Neuron (in vitro differentiated cells): ENCODE measurements around the gene RNASE4.
"Not testable (repeated sequence)": the region's sequence is repeated elsewhere in the genome, so short reads cannot be mapped to it uniquely, and the experiment has no call there.

Source experiments
- H2AFZ ChIP-seq: one replicate; pipeline ENCODE4 v1.6.1; 2013; ENCODE audit warnings: low read depth, mild to moderate bottlenecking, inconsistent platforms, low read length, moderate library complexity
- H3K27me3 ChIP-seq: one replicate; pipeline ENCODE4 v1.6.1; 2013; ENCODE audit warnings: low read length; ENCODE audit not compliant: insufficient read depth
- H3K36me3 ChIP-seq: one replicate; pipeline ENCODE4 v1.6.1; 2013; ENCODE audit warnings: low read length; ENCODE audit not compliant: insufficient read depth
- H3K4me1 ChIP-seq: one replicate; pipeline ENCODE4 v1.6.1; 2013; ENCODE audit warnings: low read length; ENCODE audit not compliant: insufficient read depth
- H3K4me3 ChIP-seq: 2 replicates; pipeline ENCODE4 v1.5.1; 2013; ENCODE audit warnings: mild to moderate bottlenecking, low read length, moderate library complexity
- H3K9me3 ChIP-seq: one replicate; pipeline ENCODE4 v1.6.1; 2013; ENCODE audit warnings: low read length

Gene RNASE4

DNA sequence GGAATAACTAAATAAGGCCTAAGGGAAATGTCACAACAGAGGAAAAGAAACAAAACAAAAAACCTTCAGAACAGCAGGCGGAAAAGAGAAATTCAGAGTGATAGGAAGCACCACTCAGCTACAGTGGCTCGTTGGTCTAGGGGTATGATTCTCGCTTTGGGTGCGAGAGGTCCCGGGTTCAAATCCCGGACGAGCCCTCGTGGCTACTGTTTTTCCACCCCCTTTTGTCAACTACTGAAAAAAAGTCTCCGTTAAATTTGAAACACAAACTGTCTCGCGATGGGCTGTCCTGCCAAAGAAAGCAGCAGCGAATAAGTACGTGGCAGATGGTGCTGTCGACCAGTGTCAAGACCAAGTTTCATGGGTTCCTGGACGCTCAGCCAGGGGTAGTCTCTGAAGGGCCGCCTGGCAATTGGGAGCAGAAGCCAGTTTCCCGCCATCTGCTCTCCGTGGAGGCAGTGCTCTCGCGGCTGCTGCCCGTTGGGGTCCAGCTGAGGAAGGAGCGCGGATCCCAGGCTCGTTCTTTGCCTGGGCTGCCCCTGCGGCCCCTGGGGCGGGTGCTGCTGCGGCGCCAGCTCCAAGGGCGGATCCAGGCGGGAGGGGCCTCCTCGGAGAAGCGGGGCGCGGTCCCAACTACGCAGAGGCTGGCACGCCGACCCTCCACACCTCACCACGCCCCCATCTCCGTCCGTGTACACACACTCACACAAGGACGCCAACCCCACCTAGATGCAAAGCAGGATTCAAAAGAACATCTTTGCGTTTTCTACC lies at the start of gene RNASE4:
Gene RNASE4, plus strand, starts transcription at position 670 of the 771 bp plus-strand sequence. CDS start 14,812 bp downstream, outside the sequence.
- H3K9me3 ChIP-seq, result no peaks in the 10 kb centered on the region
- H2AFZ ChIP-seq, result peak within 1 kb of the TSS; percentile 86
- H3K36me3 ChIP-seq, result no peaks in the 10 kb centered on the region
- no peaks in the 10 kb centered on the region for H3K27me3 ChIP-seq
- peak within 1 kb of the TSS; percentile 76 for H3K4me3 ChIP-seq
- H3K4me1 ChIP-seq, result peaks cover 19% of the 10 kb centered on the region

- no peaks in the 10 kb centered on the region for H3K36me3 ChIP-seq
- no peak within 1 kb of the TSS for H3K4me3 ChIP-seq
- no peaks in the 10 kb centered on the region for H3K4me1 ChIP-seq
- no peak within 1 kb of the TSS for H2AFZ ChIP-seq
- peaks cover 5% of the 10 kb centered on the region for H3K27me3 ChIP-seq
- H3K9me3 ChIP-seq, result no peaks in the 10 kb centered on the region
Measured at GRCh38 chr14:20641591-20641990, 42.8 kb upstream of the RNASE4 start, which contains the start of gene OR6S1. TSS of gene OR6S1 (minus strand) at chr14:20641691. CDS start at chr14:20641691, 0 bp downstream.

- H3K36me3 ChIP-seq, result no peaks in the 10 kb centered on the region
Measured at GRCh38 chr14:20642182-20642581, 42.2 kb upstream of the RNASE4 start.

GRCh38 chr14:20642755-20643154 lies 41.6 kb upstream of the RNASE4 start:
- H3K9me3 ChIP-seq, H2AFZ ChIP-seq, H3K36me3 ChIP-seq, H3K4me3 ChIP-seq, H3K4me1 ChIP-seq, H3K27me3 ChIP-seq: not testable (repeated sequence)

More at GRCh38 chr14:20642182-20642581, 42.2 kb upstream of the RNASE4 start:
- peaks cover 5% of the 10 kb centered on the region for H3K27me3 ChIP-seq
- no peaks in the 10 kb centered on the region for H3K4me1 ChIP-seq
- no peak overlapping the region for H2AFZ ChIP-seq
- no peaks in the 10 kb centered on the region for H3K9me3 ChIP-seq
- H3K4me3 ChIP-seq, result no peak overlapping the region

GRCh38 chr14:20644520-20644919 lies 39.8 kb upstream of the RNASE4 start:
- no peaks in the 10 kb centered on the region for H3K9me3 ChIP-seq
- H2AFZ ChIP-seq, result no peak overlapping the region
- no peaks in the 10 kb centered on the region for H3K4me1 ChIP-seq
- no peak overlapping the region for H3K4me3 ChIP-seq
- no peaks in the 10 kb centered on the region for H3K36me3 ChIP-seq
- peaks cover 5% of the 10 kb centered on the region for H3K27me3 ChIP-seq

DNA sequence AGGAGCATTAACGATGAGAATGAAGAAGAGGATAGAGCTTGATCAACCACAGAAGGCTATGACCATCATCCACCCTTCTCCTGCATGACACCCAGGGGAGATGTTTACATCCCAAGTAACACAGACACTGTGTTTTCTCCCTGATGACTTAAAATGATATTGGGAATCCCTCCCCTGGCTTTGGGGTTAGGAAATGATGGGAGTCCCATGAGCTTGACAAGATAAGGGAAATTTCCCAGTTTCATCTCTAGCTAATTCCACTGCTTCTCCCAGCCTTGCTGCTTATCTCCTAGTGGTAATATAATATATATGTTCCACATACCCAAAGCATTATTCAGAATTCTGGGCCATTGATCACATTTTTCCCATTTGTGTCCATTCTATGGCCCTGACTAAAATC lies 38.9 kb upstream of the RNASE4 start:
- no peaks in the 10 kb centered on the region for H3K36me3 ChIP-seq
- no peak overlapping the region for H3K4me3 ChIP-seq
- H3K4me1 ChIP-seq, result no peaks in the 10 kb centered on the region
- no peaks in the 10 kb centered on the region for H3K9me3 ChIP-seq
- H2AFZ ChIP-seq, result no peak overlapping the region
- peaks cover 5% of the 10 kb centered on the region for H3K27me3 ChIP-seq

GRCh38 chr14:20652996-20653975 lies 31.1 kb upstream of the RNASE4 start:
- Histone ChIP-seq H3K36me3 (no peaks in the 10 kb centered on the region), H3K4me1 (no peaks in the 10 kb centered on the region), H3K9me3 (no peaks in the 10 kb centered on the region), H3K4me3 (peak overlapping the region; percentile 20), H2AFZ (no peak overlapping the region), H3K27me3 (peaks cover 42% of the 10 kb centered on the region)

GRCh38 chr14:20655851-20656250 lies 28.5 kb upstream of the RNASE4 start:
- peaks cover 49% of the 10 kb centered on the region for H3K27me3 ChIP-seq

GRCh38 chr14:20656274-20656673 lies 28.1 kb upstream of the RNASE4 start:
- Histone ChIP-seq H3K36me3 (no peaks in the 10 kb centered on the region), H3K4me1 (no peaks in the 10 kb centered on the region), H3K4me3 (no peak overlapping the region), H2AFZ (no peak overlapping the region), H3K9me3 (no peaks in the 10 kb centered on the region), H3K27me3 (peaks cover 52% of the 10 kb centered on the region)

More at GRCh38 chr14:20655851-20656250, 28.5 kb upstream of the RNASE4 start:
- Histone ChIP-seq H3K36me3 (no peaks in the 10 kb centered on the region), H3K4me1 (no peaks in the 10 kb centered on the region), H3K9me3 (no peaks in the 10 kb centered on the region), H2AFZ (no peak overlapping the region), H3K4me3 (no peak overlapping the region)

DNA sequence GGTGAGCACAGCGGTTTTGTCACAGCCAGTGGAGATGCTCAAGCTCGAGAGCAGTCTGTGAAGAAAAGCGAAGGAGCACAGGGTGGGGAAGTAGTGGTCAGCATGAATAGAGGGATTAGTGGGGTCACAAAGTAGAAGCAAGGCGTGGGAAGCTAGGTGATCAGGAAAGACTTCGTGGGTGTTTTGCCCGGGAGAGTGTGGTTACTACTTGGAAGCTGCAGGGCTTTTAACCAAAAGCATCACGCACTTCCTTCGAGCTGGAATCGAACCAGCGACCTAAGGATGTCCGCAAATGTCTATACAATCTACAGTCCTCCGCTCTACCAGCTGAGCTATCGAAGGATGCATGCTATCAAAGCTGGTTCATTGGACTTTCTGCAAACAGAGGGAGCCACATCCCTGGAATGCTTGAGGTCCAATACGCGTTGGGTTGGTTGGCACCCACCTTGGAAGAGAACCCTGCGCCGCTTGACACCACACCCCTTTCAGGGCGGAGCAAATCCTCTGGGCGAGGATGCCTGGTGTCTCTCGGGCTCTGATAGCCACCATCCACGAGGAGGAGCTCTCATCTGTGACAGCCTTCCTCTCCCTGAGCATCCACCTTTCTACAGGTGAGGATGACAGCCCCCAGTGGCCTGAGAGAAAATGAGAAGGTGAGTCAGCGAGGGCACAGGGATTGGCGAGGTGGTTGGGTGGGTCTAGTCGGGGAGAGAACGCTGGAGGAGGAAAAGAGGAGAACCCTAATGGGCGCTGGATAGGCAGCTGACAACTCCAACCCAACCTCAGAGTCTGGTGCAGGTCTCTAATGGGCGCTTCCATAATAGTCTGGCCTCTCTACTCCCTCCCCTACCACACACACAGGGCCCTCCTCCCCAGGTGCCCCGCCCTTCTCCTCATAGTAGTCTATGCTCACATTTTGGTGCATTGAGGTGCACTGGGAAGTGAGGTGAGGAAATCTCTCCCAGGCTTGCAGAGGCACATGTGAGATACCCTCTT lies 26.8 kb upstream of the RNASE4 start:
- no peaks in the 10 kb centered on the region for H3K36me3 ChIP-seq
- H3K9me3 ChIP-seq, result no peaks in the 10 kb centered on the region

GRCh38 chr14:20658246-20658645 lies 26.1 kb upstream of the RNASE4 start:
- H3K27me3 ChIP-seq, result peaks cover 58% of the 10 kb centered on the region
- H2AFZ ChIP-seq, result no peak overlapping the region

More for the DNA sequence above, 26.8 kb upstream of the RNASE4 start:
- Histone ChIP-seq H3K4me3 (no peak overlapping the region), H3K4me1 (no peaks in the 10 kb centered on the region), H3K27me3 (peaks cover 56% of the 10 kb centered on the region), H2AFZ (no peak overlapping the region)

GRCh38 chr14:20659336-20659735 lies 25.0 kb upstream of the RNASE4 start:
- Histone ChIP-seq H3K36me3 (no peaks in the 10 kb centered on the region), H2AFZ (no peak overlapping the region), H3K4me3 (no peak overlapping the region), H3K27me3 (peaks cover 58% of the 10 kb centered on the region), H3K9me3 (no peaks in the 10 kb centered on the region), H3K4me1 (no peaks in the 10 kb centered on the region)

More at GRCh38 chr14:20658246-20658645, 26.1 kb upstream of the RNASE4 start:
- Histone ChIP-seq H3K4me3 (no peak overlapping the region), H3K4me1 (no peaks in the 10 kb centered on the region), H3K36me3 (no peaks in the 10 kb centered on the region), H3K9me3 (no peaks in the 10 kb centered on the region)
